C4-2B (cell line): ENCODE results near the gene AP3S1.
"Not testable (repeated sequence)": the region's sequence is repeated elsewhere in the genome, so short reads cannot be mapped to it uniquely, and the experiment has no call there.

Experiments used
- H3K27ac ChIP-seq: fragments of 450-650 bp; 2 replicates; pipeline ENCODE4 v1.5.1; 2017
- ZFX ChIP-seq: fragments of 450-650 bp; IDR thresholded peaks from 2 replicates; pipeline ENCODE4 v1.6.1; 2017
- TF ChIP-seq, protein P1 (sequence below): fragments of 450-650 bp; conservative IDR thresholded peaks from 2 replicates; pipeline ENCODE4 v1.5.1; 2017; ENCODE audit warnings: mild to moderate bottlenecking

Gene AP3S1

DNA sequence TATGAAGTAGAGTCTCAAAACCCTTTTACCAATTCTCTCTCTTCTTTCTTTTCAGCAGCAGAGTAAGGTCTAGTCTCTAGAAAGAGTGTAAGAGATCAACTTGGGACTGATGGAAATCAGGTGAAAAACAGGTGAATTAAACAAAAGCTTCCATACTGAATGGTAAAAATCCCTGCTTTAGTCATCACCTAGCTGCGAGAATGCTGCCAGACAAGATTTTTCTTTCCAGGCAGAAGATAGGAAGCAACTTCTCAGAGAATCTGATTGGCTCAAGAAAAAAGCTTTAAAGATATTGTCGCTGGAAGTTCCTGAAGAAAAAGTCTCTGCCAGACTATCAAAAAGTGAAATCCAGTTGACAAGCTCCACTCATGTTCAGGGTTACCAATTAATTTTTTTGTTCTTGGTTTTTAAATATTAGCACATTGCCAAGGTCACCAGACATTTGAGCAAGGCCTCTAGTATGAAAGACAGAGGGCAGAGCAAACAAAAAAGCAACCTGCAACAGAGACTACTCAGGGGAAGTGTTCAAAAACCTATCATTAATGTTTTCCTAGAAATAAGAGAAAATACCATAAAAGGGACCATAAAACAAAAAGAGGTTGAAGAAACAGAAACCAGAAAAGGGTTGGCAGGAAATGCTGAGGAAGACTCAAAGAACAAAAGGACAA is 34.6 kb upstream of the AP3S1 start:
- no peak overlapping the region for H3K27ac ChIP-seq
- no peak for TF ChIP-seq ZFX
- TF ChIP-seq, protein P1, sequence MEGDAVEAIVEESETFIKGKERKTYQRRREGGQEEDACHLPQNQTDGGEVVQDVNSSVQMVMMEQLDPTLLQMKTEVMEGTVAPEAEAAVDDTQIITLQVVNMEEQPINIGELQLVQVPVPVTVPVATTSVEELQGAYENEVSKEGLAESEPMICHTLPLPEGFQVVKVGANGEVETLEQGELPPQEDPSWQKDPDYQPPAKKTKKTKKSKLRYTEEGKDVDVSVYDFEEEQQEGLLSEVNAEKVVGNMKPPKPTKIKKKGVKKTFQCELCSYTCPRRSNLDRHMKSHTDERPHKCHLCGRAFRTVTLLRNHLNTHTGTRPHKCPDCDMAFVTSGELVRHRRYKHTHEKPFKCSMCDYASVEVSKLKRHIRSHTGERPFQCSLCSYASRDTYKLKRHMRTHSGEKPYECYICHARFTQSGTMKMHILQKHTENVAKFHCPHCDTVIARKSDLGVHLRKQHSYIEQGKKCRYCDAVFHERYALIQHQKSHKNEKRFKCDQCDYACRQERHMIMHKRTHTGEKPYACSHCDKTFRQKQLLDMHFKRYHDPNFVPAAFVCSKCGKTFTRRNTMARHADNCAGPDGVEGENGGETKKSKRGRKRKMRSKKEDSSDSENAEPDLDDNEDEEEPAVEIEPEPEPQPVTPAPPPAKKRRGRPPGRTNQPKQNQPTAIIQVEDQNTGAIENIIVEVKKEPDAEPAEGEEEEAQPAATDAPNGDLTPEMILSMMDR: no peak

DNA sequence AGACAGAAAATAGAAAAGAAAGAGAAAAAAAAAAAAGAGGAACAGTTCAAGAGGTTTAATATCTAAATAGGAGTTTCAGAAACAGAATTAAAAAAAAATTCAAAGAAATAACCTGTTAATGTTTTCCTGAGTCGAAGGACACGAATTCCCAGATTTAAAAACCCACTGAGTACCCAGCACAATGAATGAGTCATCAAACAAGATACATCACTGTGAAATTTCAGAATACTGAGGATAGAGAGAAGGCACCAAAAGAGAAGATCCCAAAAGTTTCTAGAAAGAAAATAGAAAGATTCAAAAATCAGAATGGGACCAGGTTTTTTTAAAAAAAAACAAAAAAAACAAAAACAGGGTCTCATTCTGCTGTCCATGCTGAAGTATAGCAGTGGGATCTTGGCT is 34.1 kb upstream of the AP3S1 start:
- TF ChIP-seq, protein P1: no peak
- no peak for TF ChIP-seq ZFX

DNA sequence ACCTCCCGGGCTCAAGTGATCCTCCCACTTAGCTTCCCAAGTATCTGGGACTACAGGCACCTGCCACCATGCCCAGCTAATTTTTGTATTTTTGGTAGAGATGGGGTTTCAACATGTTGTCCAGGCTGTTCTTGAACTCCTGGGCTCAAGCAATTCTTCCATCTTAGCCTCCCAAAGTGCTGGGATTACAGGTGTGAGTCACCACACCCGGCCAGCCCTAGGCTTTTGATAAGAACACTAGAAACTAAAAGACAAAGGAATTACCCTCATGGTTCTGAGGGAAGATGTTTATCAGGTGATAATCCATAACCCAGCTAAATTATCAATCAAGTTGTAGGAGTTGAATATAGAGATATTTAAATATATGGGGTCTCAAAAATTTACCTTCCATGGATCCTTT is 33.7 kb upstream of the AP3S1 start:
- not testable (repeated sequence) for H3K27ac ChIP-seq

More for the DNA sequence above, 34.1 kb upstream of the AP3S1 start:
- H3K27ac ChIP-seq: no peak overlapping the region

DNA sequence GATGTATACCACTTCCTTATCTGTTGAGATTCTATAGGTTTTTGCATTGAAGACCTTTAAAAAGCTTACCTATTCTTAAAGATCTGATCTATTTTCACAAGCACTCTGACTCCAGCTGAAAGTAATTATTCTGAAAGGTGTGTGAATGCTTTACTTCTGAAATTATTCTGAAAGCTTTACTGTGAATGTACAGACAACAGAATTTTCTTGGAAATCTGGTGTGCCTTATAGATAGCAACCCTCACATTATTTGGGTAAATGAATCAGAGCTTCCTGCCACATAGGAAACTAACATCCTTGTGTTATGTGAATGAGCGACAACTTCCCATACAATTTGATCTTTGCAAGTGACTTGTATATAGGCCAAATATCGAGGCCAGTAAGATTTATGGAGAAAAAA is 31.8 kb upstream of the AP3S1 start:
- no peak for TF ChIP-seq ZFX
- TF ChIP-seq, protein P1: no peak
- no peak overlapping the region for H3K27ac ChIP-seq

DNA sequence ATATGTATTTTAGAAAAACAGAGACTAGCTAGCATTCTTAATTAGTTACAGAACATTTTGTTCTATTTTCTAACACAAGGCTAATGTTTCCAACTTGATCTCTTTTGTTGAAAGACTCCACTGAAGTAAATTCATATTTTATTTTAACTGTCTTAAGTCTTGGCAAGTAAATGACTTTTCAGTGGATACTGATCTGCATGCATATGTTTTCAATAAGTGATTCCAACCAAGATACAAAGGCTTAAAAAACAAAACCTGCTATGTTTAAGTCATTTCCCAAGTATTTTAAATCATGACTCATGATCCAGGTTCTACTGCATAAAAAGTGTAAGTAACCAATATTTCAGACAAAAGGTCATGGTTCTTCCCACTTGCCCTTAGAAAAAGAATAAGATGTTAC is 31.0 kb upstream of the AP3S1 start:
- no peak for TF ChIP-seq ZFX
- TF ChIP-seq, protein P1: no peak
- H3K27ac ChIP-seq: no peak overlapping the region

DNA sequence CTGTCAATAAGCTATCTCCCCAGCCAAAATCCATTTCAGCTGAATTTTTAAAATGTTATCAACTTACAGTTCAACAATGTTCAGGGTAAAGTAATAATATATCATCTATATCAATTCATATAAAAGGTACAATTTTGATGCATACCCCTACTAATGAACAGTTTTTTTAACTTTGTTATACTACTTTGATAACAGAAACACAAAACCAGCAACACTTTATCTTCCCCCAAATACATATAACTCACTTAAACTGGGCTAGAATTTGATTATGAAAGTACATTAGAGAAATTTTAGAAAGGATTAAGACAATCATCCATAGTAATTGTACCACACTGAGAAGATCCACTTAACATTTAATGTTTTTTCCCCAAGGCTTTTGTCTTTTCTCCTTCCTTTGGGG is 30.3 kb upstream of the AP3S1 start:
- TF ChIP-seq ZFX: no peak
- no peak overlapping the region for H3K27ac ChIP-seq

DNA sequence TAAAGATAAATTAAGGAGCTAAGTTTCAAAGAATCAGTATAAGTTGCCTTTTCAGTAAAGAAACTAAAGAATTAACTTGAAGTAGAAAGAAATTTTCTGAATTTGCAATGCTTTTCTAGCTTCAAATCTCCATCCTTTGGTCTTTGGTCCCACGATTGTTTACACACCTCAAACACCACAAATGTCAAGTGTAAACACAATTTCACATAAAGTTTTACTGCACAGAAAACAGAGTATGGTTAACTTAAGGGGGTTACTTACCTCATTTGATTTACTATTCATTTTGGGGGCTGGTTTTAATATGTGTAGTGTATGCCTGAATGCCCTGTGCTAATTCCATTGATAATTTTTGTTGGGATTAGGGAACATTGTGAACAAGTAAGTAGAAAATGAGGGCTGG is 29.4 kb upstream of the AP3S1 start:
- H3K27ac ChIP-seq: no peak overlapping the region
- TF ChIP-seq, protein P1: no peak

DNA sequence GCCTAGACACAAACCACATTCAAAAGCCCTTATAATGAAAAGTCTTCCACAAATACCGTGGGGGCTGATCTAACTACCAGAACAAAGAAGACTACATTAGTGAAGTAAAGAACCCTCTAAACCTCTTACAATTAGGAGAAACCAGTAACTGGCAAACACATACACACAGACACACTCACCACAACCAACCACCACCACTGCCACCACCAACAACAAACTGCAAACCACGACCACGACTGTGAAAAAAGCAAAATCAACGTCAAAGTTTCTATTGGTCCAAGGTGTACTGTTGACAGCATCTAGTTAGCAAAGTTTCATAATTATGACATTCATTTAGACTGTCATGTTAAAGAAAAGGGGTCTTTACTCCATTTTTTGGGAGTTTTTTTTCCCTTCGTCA is 28.0 kb upstream of the AP3S1 start:
- H3K27ac ChIP-seq: no peak overlapping the region
- TF ChIP-seq, protein P1: no peak
- no peak for TF ChIP-seq ZFX
